Liver (tissue), 9 donors: ENCODE data around the gene THAP7. TPM values are rescaled to one million over a fixed set of nuclear protein-coding genes. Genes with fewer than 3 reads are reported as not detected.

Source experiments
- DNase-seq: peaks from one replicate; pipeline ENCODE4 v3.0.0-alpha.2; 2017; ENCODE audit warnings: low spot score
- H3K27ac ChIP-seq, 2 donors: one replicate each; pipeline ENCODE4 v1.7.0; 2013; ENCODE audit warnings: inconsistent platforms in 2 of 2, low read length in 2 of 2, control low read depth in 1 of 2, low read depth in 1 of 2, mild to moderate bottlenecking in 1 of 2
- H3K27me3 ChIP-seq, 4 donors: one replicate each; pipeline versions ENCODE4 v1.6.1 to v1.7.0; 2013; ENCODE audit warnings: low read length in 3 of 4, inconsistent platforms in 1 of 4, mild to moderate bottlenecking in 1 of 4, moderate library complexity in 1 of 4; ENCODE audit not compliant: control insufficient read depth in 4 of 4, insufficient read depth in 4 of 4
- H3K36me3 ChIP-seq, 4 donors: one replicate each; pipeline versions ENCODE4 v1.6.1 to v1.7.0; 2013; ENCODE audit warnings: low read length in 3 of 4, mild to moderate bottlenecking in 3 of 4, low read depth in 1 of 4, moderate library complexity in 1 of 4; ENCODE audit not compliant: control insufficient read depth in 4 of 4, insufficient read depth in 3 of 4
- H3K4me1 ChIP-seq, 4 donors: one replicate each; pipeline versions ENCODE4 v1.6.1 to v1.7.0; 2013; ENCODE audit warnings: low read length in 3 of 4, mild to moderate bottlenecking in 3 of 4, moderate library complexity in 1 of 4; ENCODE audit not compliant: control insufficient read depth in 4 of 4, insufficient read depth in 4 of 4
- H3K4me3 ChIP-seq, 3 donors: one replicate each; pipeline versions ENCODE4 v1.6.1 to v1.7.0; 2013; ENCODE audit warnings: low read length in 3 of 3, control low read depth in 1 of 3, low read depth in 1 of 3, mild to moderate bottlenecking in 1 of 3
- H3K9ac ChIP-seq, 2 donors: one replicate each; pipeline ENCODE4 v1.7.0; 2013; ENCODE audit warnings: low read length in 2 of 2, mild to moderate bottlenecking in 2 of 2, moderate library complexity in 2 of 2, control low read depth in 1 of 2, low read depth in 1 of 2
- H3K9me3 ChIP-seq, 4 donors: one replicate each; pipeline versions ENCODE4 v1.6.1 to v1.7.0; 2013; ENCODE audit warnings: low read length in 3 of 4; ENCODE audit not compliant: control insufficient read depth in 4 of 4
- CTCF ChIP-seq: fragments of 150-350 bp; IDR thresholded peaks from 2 replicates; pipeline ENCODE4 v1.5.1; 2017; ENCODE audit warnings: improper control_type of control experiment, low read depth, low read length; ENCODE audit not compliant: missing input control
- EGR1 ChIP-seq, 2 donors: IDR thresholded peaks; 2 replicates each; pipeline ENCODE4 v1.6.1; 2016 to 2018; ENCODE audit warnings: antibody characterized with exemption in 2 of 2, low read depth in 2 of 2
- FOXA2 ChIP-seq: IDR thresholded peaks from 2 replicates; pipeline ENCODE4 v1.6.1; 2016; ENCODE audit warnings: antibody characterized with exemption
- GABPA ChIP-seq, 2 donors: IDR thresholded peaks in 1 of 2; conservative IDR thresholded peaks in 1 of 2; 2 replicates each; pipeline ENCODE4 v1.6.1; 2016; ENCODE audit warnings: antibody characterized with exemption in 2 of 2, mild to moderate bottlenecking in 1 of 2, moderate library complexity in 1 of 2
- HNF4A ChIP-seq, 2 donors: conservative IDR thresholded peaks; 2 replicates each; pipeline ENCODE4 v1.6.1; 2016; ENCODE audit warnings: antibody characterized with exemption in 2 of 2, mild to moderate bottlenecking in 2 of 2
- NR2F2 ChIP-seq: IDR thresholded peaks from 2 replicates; pipeline ENCODE4 v1.6.1; 2016; ENCODE audit warnings: antibody characterized with exemption
- RAD21 ChIP-seq, 2 donors: IDR thresholded peaks; 2 replicates each; pipeline ENCODE4 v1.6.1; 2016; ENCODE audit warnings: antibody characterized with exemption in 2 of 2, mild to moderate bottlenecking in 2 of 2
- RXRA ChIP-seq, 2 donors: IDR thresholded peaks; 2 replicates each; pipeline ENCODE4 v1.6.1; 2017 to 2018; ENCODE audit warnings: antibody characterized with exemption in 2 of 2, mild to moderate bottlenecking in 1 of 2
- SP1 ChIP-seq: IDR thresholded peaks from 2 replicates; pipeline ENCODE4 v1.6.1; 2018; ENCODE audit warnings: antibody characterized with exemption, mild to moderate bottlenecking
- TAF1 ChIP-seq: conservative IDR thresholded peaks from 2 replicates; pipeline ENCODE4 v1.6.1; 2016; ENCODE audit warnings: antibody characterized with exemption, mild to moderate bottlenecking
- WGBS: extraction: QIAGEN DNeasy Blood & Tissue Kit; methylation state at CpG from one replicate; pipeline ENCODE4 v1.1.7; 2013; 5-methylcytosine and 5-hydroxymethylcytosine counted together
- polyA plus RNA-seq, 2 donors: library from polyadenylated mRNA; stranded (reverse) in 1 of 2; unstranded in 1 of 2; fragments of 200-250 nt in 1 of 2; fragments of >200 nt in 1 of 2; fragmentation: Nextera tagmentation in 1 of 2; extraction: Ambion mirVana in 1 of 2; gene quantifications; one replicate each; pipeline versions ENCODE4 v1.2.1 to v1.2.3, GENCODE V29; 2013 to 2015
- total RNA-seq, 2 donors: library from RNA; depleted of rRNA; stranded (reverse); fragments of >200 nt; gene quantifications; one replicate each; pipeline ENCODE4 v1.2.3, GENCODE V29; 2014
- TF ChIP-seq, protein P1 (sequence below): IDR thresholded peaks from 2 replicates; pipeline ENCODE4 v1.6.1; 2016; ENCODE audit warnings: antibody characterized with exemption
- TF ChIP-seq, protein P2 (sequence below): IDR thresholded peaks from 2 replicates; pipeline ENCODE4 v1.6.1; 2016; ENCODE audit warnings: antibody characterized with exemption
- donor health status: healthy.
- donor health status: healthy.
- donor health status: healthy.
- donor health status: healthy.
- donor health status: healthy.

Gene THAP7
- total and polyA plus RNA-seq, 4 donors = 10.4 to 21.9 (median 19.4) TPM

- TF ChIP-seq CTCF = peak; percentile 37
- TF ChIP-seq GABPA (IDR thresholded peaks at IDR 0.05 in 1 of 2, conservative IDR thresholded peaks at IDR 0.05 in 1 of 2) = peak in 1 of 2 donors; percentile 65
- no peak for TF ChIP-seq HNF4A (conservative IDR thresholded peaks at IDR 0.05)
- TF ChIP-seq FOXA2 = no peak
- TF ChIP-seq NR2F2 = no peak
- TF ChIP-seq, protein P1, sequence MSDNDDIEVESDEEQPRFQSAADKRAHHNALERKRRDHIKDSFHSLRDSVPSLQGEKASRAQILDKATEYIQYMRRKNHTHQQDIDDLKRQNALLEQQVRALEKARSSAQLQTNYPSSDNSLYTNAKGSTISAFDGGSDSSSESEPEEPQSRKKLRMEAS = no peak
- TF ChIP-seq TAF1 = no peak
- peak; percentile 15 to 67 for TF ChIP-seq RAD21 (IDR thresholded peaks at IDR 0.05)
Observed at GRCh38 chr22:20981787-20982562, 19.9 kb downstream of the THAP7 start, which contains the start of gene LZTR1 (continued).

DNA sequence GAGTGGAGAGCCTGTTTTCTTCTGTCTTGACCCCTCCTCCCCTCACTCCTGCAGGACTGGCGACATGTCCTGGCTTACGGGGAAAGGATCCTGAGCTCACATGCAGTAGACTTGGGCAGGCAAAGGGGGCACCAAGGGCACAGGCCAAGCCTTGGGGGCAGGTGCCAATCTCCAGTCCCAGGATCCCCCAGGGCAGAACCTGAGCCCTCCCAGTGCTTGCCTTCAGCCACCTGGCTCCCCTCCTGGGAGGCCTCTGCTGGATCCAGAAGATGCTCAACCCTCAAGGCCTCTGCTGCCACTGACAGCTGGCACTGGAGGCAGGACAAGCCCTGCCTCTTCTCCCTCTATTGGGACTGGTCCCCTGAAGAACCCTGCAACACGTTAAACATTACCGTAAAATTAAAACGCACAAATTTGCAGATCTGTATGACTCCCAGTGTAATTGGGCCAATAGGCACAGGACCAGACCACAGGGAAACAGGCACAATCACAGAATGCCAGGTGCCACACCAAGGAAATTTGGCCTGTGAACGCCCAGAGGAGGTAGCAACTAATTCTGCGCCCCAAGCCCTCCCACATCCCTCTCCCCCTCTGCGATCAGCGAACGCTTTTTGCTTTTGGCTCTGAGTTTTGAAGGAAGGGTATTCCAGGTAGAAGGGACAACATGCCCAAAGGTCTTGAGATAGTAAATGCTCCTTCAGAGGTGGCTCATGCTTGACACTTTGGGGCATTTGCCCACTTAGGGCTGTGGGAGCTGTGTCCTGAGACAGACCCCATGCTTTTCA, 20.8 kb downstream of the THAP7 start:
- Histone ChIP-seq H3K27me3 (no peaks in the 10 kb centered on the region), H3K9ac (peak overlapping the region; percentile 82 to 94), H3K4me1 (peaks cover 7 to 36% (median 27%) of the 10 kb centered on the region in 4 donors), H3K9me3 (no peaks in the 10 kb centered on the region), H3K4me3 (peak overlapping the region; percentile 71 to 91 (median 85)), H3K27ac (peak overlapping the region; percentile 86 to 88), H3K36me3 (peaks cover 0 to 4% (median 2%) of the 10 kb centered on the region in 4 donors)
- no peak for DNase-seq
- TF ChIP-seq, protein P2, sequence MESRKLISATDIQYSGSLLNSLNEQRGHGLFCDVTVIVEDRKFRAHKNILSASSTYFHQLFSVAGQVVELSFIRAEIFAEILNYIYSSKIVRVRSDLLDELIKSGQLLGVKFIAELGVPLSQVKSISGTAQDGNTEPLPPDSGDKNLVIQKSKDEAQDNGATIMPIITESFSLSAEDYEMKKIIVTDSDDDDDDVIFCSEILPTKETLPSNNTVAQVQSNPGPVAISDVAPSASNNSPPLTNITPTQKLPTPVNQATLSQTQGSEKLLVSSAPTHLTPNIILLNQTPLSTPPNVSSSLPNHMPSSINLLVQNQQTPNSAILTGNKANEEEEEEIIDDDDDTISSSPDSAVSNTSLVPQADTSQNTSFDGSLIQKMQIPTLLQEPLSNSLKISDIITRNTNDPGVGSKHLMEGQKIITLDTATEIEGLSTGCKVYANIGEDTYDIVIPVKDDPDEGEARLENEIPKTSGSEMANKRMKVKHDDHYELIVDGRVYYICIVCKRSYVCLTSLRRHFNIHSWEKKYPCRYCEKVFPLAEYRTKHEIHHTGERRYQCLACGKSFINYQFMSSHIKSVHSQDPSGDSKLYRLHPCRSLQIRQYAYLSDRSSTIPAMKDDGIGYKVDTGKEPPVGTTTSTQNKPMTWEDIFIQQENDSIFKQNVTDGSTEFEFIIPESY = no peak
- no peak for TF ChIP-seq SP1
- no peak for TF ChIP-seq RXRA (IDR thresholded peaks at IDR 0.05)
- TF ChIP-seq GABPA (IDR thresholded peaks at IDR 0.05 in 1 of 2, conservative IDR thresholded peaks at IDR 0.05 in 1 of 2) = no peak
- WGBS = 72% methylated on average over 10 of the region's 10 CpGs

DNA sequence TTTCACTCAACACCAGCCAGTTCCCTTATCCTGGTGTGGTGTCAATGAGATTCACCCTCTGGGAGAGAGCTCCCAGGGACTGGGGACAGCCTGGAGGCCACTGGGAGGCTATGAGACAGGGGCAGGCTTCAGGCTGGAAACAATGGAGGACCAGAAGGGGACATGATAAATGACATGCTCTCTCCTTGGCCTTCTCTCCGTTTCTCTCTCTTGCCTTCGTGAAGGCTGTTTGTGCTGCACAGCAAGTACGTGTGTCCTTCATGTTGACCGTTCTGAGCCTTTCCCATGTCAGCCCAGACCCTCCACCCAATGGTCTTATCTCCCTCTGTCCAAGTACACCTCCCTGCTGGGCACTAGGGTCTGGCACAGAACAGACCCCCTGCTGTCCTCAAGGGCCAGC, 21.4 kb downstream of the THAP7 start:
- Histone ChIP-seq H3K36me3 (peaks cover 0 to 2% (median under 1%) of the 10 kb centered on the region in 4 donors), H3K4me1 (peaks cover 7 to 36% (median 27%) of the 10 kb centered on the region in 4 donors), H3K27me3 (no peaks in the 10 kb centered on the region), H3K27ac (no peak overlapping the region), H3K9me3 (no peaks in the 10 kb centered on the region), H3K4me3 (no peak overlapping the region), H3K9ac (no peak overlapping the region)
- no peak for DNase-seq
- no peak for TF ChIP-seq EGR1 (IDR thresholded peaks at IDR 0.05; ENCODE audit: low read depth in 2 of 2)
- WGBS = 89% methylated on average over 4 of the region's 4 CpGs
